22Rv1 (cell line): Measurements from ENCODE around the gene EPHA6.
"Not testable (repeated sequence)": the region's sequence is repeated elsewhere in the genome, so short reads cannot be mapped to it uniquely, and the experiment has no call there.

ENCODE experiments used
- H3K27ac ChIP-seq: fragments of 450-650 bp; 2 replicates; pipeline ENCODE4 v1.5.1; 2017
- ZFX ChIP-seq: fragments of 450-650 bp; IDR thresholded peaks from 2 replicates; pipeline ENCODE4 v1.6.1; 2017; ENCODE audit warnings: antibody characterized with exemption, borderline replicate concordance
- TF ChIP-seq, protein P1 (sequence below): fragments of 450-650 bp; IDR thresholded peaks from 2 replicates; pipeline ENCODE4 v1.5.1; 2017; ENCODE audit warnings: mild to moderate bottlenecking

EPHA6 gene

DNA sequence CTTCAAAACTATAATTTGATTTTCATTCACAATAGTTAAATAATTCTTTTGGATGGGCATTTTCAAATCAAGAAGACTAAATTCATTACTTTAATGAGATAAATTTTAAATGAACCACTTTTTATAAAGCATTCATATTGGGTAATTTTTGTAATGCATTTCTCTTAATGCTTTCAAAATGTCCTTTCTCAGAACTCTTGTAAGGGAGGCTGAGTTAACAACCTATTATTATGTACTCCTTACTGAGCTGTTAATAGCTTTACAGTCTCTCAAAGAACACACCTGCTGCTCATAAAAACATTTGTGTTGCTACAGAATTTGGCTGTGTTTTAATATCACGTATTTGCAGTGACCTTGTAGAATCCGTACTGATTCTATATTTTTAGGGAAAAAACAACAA is 616.2 kb downstream of the EPHA6 start:
- no peak for TF ChIP-seq ZFX
- TF ChIP-seq, protein P1, sequence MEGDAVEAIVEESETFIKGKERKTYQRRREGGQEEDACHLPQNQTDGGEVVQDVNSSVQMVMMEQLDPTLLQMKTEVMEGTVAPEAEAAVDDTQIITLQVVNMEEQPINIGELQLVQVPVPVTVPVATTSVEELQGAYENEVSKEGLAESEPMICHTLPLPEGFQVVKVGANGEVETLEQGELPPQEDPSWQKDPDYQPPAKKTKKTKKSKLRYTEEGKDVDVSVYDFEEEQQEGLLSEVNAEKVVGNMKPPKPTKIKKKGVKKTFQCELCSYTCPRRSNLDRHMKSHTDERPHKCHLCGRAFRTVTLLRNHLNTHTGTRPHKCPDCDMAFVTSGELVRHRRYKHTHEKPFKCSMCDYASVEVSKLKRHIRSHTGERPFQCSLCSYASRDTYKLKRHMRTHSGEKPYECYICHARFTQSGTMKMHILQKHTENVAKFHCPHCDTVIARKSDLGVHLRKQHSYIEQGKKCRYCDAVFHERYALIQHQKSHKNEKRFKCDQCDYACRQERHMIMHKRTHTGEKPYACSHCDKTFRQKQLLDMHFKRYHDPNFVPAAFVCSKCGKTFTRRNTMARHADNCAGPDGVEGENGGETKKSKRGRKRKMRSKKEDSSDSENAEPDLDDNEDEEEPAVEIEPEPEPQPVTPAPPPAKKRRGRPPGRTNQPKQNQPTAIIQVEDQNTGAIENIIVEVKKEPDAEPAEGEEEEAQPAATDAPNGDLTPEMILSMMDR, result no peak

DNA sequence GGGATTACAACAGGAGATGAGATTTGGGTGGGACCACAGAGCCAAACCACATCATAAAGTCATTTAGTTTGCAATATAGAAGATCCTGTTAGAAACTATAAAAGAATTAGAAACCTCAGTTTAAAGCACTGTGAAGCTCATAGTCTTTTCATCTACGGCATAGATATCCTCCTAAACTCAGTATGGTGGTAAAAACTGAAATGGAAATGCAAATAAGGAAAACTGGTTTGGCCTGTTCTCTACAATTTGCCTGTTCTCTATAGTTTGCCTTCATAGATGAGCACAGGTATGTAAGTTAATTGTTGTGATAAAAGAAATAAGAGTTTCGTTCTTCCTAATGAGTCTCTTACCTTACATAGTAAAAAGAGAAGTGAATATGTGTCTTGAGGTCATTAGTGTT is 618.5 kb downstream of the EPHA6 start:
- H3K27ac ChIP-seq, result no peak overlapping the region
- no peak for TF ChIP-seq ZFX
- TF ChIP-seq, protein P1, result no peak

More for the DNA sequence above, 616.2 kb downstream of the EPHA6 start:
- H3K27ac ChIP-seq, result no peak overlapping the region

DNA sequence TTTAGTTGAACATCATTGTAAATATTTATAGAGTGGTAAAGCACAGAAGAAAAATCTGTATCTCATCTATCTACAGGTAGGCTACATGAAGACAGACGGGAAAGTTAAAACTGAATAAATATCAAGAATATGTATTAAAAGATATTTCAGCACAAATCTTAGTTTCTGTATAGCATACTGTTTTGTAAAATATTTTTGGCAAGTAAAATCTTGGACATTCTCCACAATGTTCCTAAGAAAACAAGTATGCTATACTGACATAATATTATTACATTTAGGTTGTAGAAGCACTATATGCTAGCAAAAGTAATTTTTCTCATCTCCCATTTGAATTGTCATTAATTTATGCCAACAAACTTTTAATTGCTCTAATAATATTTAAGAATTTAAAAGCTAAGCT is 623.7 kb downstream of the EPHA6 start:
- no peak overlapping the region for H3K27ac ChIP-seq
- no peak for TF ChIP-seq ZFX
- TF ChIP-seq, protein P1, result no peak

DNA sequence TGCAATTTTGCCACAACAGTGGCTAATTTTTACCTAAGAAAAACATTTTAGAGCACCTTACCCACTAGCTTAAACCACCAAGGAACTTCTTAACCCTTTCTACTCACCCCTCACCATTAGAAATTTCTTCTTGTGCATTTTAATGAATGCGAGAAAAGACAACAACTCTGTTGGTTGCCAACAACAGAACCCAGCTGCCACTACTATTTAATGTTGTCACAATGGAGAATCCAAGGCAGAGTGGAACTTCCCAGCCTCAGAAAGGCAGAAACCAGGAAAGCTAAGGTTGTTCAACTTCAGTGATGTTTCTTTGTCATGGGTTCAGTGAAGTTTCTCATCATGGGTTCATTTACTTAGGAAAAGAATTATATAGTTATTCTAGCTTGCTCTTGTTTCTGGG is 625.0 kb downstream of the EPHA6 start:
- no peak overlapping the region for H3K27ac ChIP-seq
- TF ChIP-seq ZFX, result no peak
- TF ChIP-seq, protein P1, result no peak

DNA sequence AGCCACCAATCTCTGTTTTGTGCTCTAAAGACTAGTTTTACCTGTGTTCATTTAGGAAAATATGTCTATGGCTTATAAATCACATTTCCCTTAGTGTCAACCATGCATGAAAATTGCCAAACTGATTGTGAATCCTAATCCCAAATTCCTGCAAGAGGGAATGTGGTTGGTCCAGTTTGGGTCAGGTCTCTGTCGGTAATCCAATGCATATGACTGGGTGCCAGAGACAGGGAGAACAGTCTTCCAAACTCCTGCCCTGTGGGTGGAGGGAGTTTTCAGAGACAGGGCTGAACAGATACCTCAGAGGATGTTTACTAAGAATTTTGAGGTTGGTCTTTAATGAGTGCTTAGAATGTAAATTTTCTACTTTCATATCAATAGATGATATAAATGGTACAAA is 649.6 kb downstream of the EPHA6 start:
- TF ChIP-seq ZFX, result no peak
- TF ChIP-seq, protein P1, result no peak
- H3K27ac ChIP-seq, result no peak overlapping the region

DNA sequence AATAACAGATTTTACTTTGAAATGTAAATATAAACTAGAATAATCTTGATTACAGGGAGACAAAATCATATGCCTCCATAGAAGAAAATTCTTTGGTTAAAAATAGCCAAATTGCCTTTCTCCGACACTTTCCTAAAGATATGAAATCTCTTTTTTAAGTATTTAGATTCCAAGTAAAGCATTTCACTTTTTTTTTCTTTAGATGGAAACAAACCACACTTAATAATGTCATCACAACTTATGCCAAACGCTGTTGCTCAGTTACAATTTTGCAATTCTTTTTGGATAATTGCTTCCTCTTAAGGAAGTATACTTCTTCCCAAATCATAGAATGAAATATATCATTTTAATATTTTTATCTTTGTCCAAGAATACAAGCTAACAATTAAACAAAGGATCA is 656.1 kb downstream of the EPHA6 start:
- no peak overlapping the region for H3K27ac ChIP-seq
- TF ChIP-seq ZFX, result no peak
- TF ChIP-seq, protein P1, result no peak

DNA sequence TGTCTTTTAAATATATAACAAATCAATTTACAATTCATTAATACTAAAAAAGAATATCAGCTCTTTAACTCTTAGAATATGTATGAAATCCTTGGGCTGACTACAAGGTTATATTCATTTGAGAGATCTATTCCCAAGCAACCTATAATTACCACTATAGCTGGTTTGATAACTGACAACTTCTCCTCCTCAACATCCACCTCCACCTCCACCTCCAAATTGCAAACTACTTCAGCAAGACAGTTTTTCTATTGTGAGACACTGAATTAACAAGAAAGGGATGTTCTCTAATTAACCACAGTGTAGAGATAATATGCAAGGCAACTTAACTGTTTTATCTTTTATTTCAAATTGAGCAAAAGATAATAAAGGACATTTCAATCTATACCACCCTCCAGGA is 665.3 kb downstream of the EPHA6 start:
- H3K27ac ChIP-seq, result no peak overlapping the region
- TF ChIP-seq, protein P1, result no peak

DNA sequence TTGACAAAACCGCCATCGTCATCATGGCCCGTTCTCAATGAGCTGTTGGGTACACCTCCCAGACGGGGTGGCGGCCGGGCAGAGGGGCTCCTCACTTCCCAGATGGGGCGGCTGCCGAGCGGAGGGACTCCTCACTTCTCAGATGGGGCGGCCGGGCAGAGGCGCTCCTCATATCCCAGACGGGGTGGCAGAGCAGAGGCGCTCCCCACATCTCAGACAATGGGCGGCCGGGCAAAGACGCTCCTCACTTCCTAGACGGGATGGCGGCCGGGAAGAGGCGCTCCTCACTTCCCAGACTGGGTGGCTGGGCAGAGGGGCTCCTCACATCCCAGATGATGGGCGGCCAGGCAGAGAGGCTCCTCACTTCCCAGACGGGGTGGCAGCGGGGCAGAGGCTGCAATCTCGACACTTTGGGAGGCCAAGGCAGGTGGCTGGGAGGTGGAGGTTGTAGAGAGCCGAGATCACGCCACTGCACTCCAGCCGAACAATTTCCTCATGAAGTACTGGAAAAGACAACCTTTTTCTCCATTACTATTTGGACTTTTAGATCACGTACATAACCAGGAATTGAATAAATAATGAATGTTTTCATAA is 666.4 kb downstream of the EPHA6 start:
- H3K27ac ChIP-seq, result not testable (repeated sequence)
